ENCODE data around the gene KLK11. TPM values are rescaled to one million over a fixed set of nuclear protein-coding genes. Genes with fewer than 3 reads are reported as not detected.
A peak's percentile ranks its signal among the peaks of the same experiment; 100 is the strongest.

Gene KLK11
- total RNA-seq, 1 donor from 2014 or later: 11.2 TPM

- DNase-seq (no peak), ATAC-seq (no peak)
- Histone ChIP-seq H3K4me1 (no peaks in the 10 kb centered on the region), H3K36me3 (no peaks in the 10 kb centered on the region), H3K27ac (no peak within 1 kb of the TSS), H3K27me3 (ENCODE audit: low read depth) (peaks cover 20% of the 10 kb centered on the region), H3K9me3 (no peaks in the 10 kb centered on the region), H3K4me3 (no peak within 1 kb of the TSS)
- TF ChIP-seq CTCF (IDR thresholded peaks at IDR 0.05): no peak
- intact Hi-C loops (cut with DNase I): no loop called here
Observed at GRCh38 chr19:50983625-50984292, 42.7 kb downstream of the KLK11 start, which contains the start of gene KLK7. KLK7 (minus strand) TSS chr19:50983917; CDS start chr19:50982399, 1,518 bp downstream.

GRCh38 chr19:50982186-50982585, 44.2 kb downstream of the KLK11 start:
- Histone ChIP-seq H3K27ac (no peak overlapping the region), H3K27me3 (ENCODE audit: low read depth) (peaks cover 20% of the 10 kb centered on the region), H3K36me3 (no peaks in the 10 kb centered on the region), H3K4me1 (no peaks in the 10 kb centered on the region), H3K4me3 (no peak overlapping the region), H3K9me3 (no peaks in the 10 kb centered on the region)
- DNase-seq (no peak), ATAC-seq (peak in 1 of 2 donors; percentile 9)
- no peak for TF ChIP-seq CTCF (IDR thresholded peaks at IDR 0.05)
- intact Hi-C loops (cut with DNase I): no loop called here

GRCh38 chr19:50981587-50982146, 44.7 kb downstream of the KLK11 start:
- TF ChIP-seq CTCF (IDR thresholded peaks at IDR 0.05): no peak
- H3K4me1 ChIP-seq: no peaks in the 10 kb centered on the region
- H3K36me3 ChIP-seq: no peaks in the 10 kb centered on the region
- peaks cover 20% of the 10 kb centered on the region for H3K27me3 ChIP-seq (ENCODE audit: low read depth)
- no peaks in the 10 kb centered on the region for H3K9me3 ChIP-seq
- H3K27ac ChIP-seq: no peak overlapping the region
- no peak for ATAC-seq
- no peak for DNase-seq
- intact Hi-C loops (cut with DNase I): no loop called here
- no peak overlapping the region for H3K4me3 ChIP-seq

GRCh38 chr19:50980208-50980607, 46.2 kb downstream of the KLK11 start:
- intact Hi-C loops (cut with DNase I): no loop called here
- ATAC-seq (no peak), DNase-seq (no peak)
- no peaks in the 10 kb centered on the region for H3K9me3 ChIP-seq
- no peak overlapping the region for H3K4me3 ChIP-seq
- H3K36me3 ChIP-seq: no peaks in the 10 kb centered on the region
- H3K4me1 ChIP-seq: no peaks in the 10 kb centered on the region
- no peak overlapping the region for H3K27ac ChIP-seq
- TF ChIP-seq CTCF (IDR thresholded peaks at IDR 0.05): no peak
- H3K27me3 ChIP-seq (ENCODE audit: low read depth): peaks cover 16% of the 10 kb centered on the region

GRCh38 chr19:50979758-50980157, 46.7 kb downstream of the KLK11 start:
- no peak for DNase-seq
- Histone ChIP-seq H3K4me1 (no peaks in the 10 kb centered on the region), H3K4me3 (no peak overlapping the region), H3K36me3 (no peaks in the 10 kb centered on the region), H3K27ac (no peak overlapping the region), H3K9me3 (no peaks in the 10 kb centered on the region), H3K27me3 (ENCODE audit: low read depth) (peaks cover 16% of the 10 kb centered on the region)
- no peak for TF ChIP-seq CTCF (IDR thresholded peaks at IDR 0.05)
- intact Hi-C loops (cut with DNase I): no loop called here
- no peak for ATAC-seq

Measured in lower lobe of right lung (tissue), 2 donors.